SW480 (cell line): ENCODE results near the gene MIS12.

Experiments used
- DNase-seq: peaks from one replicate; pipeline ENCODE4 v3.0.0-alpha.2; 2016; ENCODE audit warnings: low spot score

MIS12 gene

GRCh38 chr17:5535436-5535835 is 49.1 kb downstream of the MIS12 start:
- no peak for DNase-seq

DNA sequence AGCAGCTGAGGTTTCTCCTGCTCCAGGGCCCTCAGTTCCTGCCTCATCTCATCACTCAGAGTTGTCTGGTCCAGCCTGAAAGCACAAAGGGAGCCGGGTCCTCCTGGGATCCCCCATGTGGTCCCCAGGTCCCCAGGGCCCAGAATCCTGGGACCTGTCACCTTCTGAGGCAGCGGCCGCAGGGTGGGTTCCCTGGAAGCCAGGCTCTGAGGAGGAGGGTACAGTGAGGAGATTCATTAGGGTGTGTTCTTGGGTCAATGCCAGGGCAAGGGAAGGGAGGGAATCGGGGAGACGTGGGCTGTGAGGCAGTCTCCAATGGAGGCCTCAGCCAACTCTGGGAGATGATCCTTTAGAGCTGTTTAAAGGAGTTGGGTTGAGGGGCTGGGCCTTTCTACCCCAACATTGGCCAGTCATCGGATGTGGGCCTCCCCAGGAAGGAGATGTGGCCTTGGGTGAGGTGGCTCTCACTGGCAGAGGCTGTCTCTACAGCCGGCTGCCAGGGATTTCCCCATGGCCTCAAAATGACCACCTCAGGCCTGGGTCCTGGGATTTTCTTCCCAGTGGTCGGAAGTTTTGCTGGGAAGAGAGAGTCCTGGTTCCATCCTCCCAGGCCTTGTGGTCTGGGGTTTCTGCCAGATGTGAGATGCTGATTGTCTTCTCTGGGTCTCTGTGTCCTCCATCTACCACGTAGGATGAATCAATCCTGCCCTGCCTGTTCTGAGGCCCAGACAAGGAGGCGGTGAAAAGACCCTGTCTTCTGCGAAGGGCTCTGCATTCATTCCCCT is 50.7 kb downstream of the MIS12 start:
- DNase-seq = no peak

- DNase-seq = no peak
Measured at GRCh38 chr17:5539286-5539685, 52.9 kb downstream of the MIS12 start.

- no peak for DNase-seq
Measured at GRCh38 chr17:5540321-5540720, 54.0 kb downstream of the MIS12 start.
